HUDEP-2 (cell line): Measurements from ENCODE around the gene LYZL6.

Experiments
- DNase-seq, 76 experiments: peaks; one replicate each; lab custom pipeline; 2025; ENCODE audit not compliant: unreplicated experiment in 76 of 76; lab: John Stamatoyannopoulos, UW

The LYZL6 gene, protein sequence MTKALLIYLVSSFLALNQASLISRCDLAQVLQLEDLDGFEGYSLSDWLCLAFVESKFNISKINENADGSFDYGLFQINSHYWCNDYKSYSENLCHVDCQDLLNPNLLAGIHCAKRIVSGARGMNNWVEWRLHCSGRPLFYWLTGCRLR

DNA sequence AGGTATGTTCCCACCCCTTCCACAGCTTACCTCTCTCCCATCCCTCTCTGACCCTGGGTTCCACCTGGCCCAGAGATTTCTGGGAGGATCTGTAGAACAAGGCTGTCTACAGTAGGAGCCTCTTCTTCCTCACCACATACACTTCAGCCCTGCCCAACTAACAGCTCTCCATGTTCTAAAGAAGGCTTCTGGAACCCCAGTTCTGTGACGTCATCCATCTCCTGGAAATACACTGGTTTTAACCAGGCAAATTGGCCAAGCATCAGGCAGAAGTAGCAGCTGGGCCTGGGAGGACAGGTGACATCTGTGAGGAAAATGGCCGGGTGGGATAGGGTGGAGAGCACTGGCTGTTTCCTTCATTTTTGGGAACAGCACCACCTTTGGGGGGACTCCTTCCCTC lies at the start of gene LYZL6:
Gene LYZL6, minus strand, starts transcription at position 177 of the 400 bp plus-strand sequence. CDS start 4,357 bp downstream, outside the sequence.
- no peak for DNase-seq

GRCh38 chr17:35991075-35991474 lies 47.6 kb upstream of the LYZL6 start:
- no peak for DNase-seq

DNA sequence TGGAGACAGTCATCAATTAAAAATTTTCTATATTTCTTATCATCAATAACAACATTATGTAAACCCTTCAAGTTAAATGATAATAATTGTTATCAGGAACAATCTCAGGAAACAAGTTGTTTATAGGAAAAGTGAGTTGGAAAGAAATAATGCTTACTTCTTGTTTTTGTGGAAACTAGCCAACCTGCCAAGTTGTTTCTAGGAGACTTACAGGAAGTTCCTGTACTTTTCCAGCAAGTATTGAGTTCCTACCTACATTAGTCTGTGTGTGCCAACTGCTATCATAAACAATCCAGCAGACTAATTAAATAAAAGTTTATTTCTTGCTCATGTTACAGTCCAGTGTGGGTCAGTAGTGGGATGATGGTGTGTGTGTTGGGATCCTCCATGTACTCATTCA lies 44.7 kb upstream of the LYZL6 start:
- no peak for DNase-seq

GRCh38 chr17:35986643-35987042 lies 43.1 kb upstream of the LYZL6 start, which contains the start of gene CCL14:
CCL14 (minus strand) TSS chr17:35986729; CDS start chr17:35986649, 80 bp downstream.
- no peak for DNase-seq

- no peak for DNase-seq
These were observed 40.6 kb upstream of the LYZL6 start for GRCh38 chr17:35984140-35984539.

DNA sequence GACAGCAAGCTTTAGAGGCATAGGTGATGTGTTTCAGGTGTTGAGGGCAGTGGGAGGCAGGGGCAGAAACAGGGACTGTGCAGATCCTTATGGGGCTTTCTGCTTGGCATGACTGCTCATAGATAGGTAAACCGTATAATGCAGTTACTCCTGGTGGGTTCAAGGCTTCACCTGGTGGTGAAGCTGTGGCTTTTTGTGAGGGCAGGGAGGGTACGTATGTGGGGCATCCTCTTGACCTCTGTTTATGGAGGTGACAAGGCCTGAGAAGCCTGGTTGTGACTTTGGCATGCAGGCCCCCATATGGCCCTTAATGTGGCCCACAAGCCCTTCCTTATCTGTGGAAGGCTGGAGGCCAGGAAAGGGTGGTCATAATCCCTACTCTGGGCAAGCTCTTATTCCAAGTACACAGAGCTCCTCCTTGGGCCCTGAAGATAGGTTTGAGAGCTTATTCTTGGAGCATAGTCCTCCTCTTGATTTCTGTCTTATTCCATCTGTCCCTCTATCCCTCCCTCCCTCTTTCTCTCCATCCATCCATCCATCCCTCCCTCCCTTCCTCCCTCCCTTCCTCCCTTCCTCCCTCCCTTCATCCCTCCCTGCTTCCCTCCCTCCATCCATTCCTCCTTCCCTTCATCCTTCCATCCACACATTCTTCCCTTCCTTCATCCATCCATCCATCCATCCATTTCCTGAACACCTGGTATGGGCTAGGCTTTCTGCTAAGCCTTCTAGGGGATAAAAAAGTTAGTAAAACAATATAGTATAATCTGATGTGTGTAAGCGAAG lies 39.1 kb upstream of the LYZL6 start:
- no peak for DNase-seq

DNA sequence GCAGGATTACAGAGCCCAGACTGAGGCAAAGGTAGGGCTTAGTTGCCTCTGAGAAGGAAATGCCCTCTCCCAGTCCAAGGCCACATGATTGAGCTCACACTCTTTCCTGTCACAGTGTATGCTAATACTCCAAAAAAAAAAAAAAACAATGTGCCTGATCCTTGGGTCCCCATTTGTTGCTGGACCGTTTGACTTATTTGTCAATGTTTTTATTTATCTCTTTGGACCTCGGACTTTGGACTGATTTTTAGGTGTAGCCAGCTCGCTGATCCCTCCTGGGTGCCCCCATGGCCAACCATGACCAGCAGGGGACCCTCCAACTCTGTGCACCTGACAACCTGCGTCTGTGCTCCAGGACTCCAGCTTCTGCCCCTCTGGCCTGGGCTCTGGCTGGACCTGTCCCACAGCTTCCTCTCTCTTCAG lies 38.4 kb upstream of the LYZL6 start:
- peak in 8 of 76 experiments; percentile 2 to 22 (median 7) for DNase-seq

DNA sequence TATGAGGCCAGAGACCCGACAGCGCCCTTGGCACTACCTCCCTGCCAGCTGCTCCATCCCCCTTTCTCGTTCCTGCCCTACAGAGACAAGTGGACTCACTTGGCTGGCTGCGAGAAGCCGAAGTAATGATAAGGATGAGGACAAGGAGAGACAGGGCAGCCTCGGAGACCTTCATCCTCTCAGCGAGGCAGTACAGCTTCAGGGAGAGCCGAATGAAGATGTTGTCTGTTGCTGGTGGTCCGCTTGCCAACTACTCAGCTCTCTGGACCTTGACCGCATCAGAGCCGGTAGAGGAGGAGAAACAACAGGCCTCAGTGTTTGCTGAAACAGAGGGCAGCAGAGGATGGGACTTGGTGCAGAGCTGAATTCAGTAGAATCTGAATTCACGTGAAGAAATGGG lies 37.7 kb upstream of the LYZL6 start, which contains the start of gene CCL16:
Gene CCL16, minus strand, starts transcription at position 252 of the 400 bp plus-strand sequence. Its CDS starts 77 bp downstream, at position 175.
- DNase-seq, result no peak

DNA sequence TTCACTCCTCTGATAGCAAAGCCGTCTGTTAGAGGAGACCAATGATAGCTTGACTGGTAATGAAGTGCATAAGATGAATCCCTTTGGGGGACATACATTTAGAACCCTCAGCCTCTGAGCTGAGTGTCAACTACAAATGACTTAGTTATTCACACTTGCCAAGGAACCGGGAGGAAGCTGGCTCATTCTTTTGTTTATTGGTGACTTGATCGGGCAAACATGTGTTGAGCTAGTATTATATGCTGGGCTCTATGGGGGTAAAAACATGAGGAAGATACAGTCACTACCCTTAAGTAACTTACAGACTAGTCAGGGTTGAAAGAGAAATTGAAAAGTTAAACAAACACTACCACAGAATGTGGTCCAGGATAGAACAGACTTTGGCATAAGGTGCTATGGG lies 34.8 kb upstream of the LYZL6 start:
- DNase-seq, result no peak

- DNase-seq, result no peak
These were observed 34.0 kb upstream of the LYZL6 start for GRCh38 chr17:35977509-35977908.

DNA sequence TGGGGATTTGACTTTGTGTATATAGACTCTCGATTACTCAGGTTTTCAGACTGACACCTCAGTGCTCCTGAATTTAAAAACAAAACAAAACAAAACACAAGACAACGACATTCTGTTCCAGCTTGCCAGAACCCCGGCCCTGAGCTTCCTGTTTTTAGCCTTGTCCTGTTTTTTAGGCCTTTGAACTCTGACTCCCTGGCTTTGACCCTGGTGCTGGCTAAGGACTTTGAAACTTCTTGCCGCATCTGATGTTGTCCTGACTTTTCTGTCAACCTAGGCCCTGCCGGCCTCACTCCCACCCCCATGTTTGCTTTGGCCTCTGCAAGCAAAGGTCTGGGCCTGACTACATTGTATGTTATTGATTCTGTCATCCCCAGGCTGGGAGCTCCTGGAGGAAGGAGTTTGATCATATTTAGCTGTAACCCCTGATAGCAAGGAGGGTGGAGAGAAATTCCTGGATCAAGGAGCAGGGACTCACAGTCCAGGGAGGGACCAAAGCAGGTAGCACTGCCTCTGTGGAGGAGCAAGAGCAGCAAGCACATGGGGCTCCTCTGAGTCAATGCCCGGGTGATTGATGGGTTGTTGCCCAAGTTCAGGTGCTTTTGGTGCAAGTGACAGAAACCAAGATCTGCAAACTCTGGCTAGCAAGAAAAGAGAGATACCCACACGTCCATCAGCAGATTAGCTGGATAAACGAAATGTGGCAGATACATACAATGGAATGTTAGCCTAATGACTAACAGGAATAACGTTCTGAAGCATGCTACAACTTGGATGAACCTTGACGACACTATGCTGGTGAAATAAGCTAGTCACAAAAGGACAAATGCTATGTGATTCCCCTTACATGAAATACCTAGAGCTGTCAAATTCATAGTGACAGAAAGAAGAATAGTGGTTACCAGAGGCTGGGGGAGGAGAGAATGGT lies 30.1 kb upstream of the LYZL6 start:
- DNase-seq, result no peak

- DNase-seq, result no peak
These were observed 29.4 kb upstream of the LYZL6 start for GRCh38 chr17:35972945-35973332.

- no peak for DNase-seq
These were observed 29.0 kb upstream of the LYZL6 start for GRCh38 chr17:35972535-35972934.

GRCh38 chr17:35972066-35972465 lies 28.6 kb upstream of the LYZL6 start:
- DNase-seq, result no peak

GRCh38 chr17:35969558-35970380 lies 26.3 kb upstream of the LYZL6 start:
- DNase-seq, result peak in 56 of 76 experiments; percentile 2 to 71 (median 39)

- DNase-seq, result no peak
These were observed 25.1 kb upstream of the LYZL6 start for GRCh38 chr17:35968520-35969054.

DNA sequence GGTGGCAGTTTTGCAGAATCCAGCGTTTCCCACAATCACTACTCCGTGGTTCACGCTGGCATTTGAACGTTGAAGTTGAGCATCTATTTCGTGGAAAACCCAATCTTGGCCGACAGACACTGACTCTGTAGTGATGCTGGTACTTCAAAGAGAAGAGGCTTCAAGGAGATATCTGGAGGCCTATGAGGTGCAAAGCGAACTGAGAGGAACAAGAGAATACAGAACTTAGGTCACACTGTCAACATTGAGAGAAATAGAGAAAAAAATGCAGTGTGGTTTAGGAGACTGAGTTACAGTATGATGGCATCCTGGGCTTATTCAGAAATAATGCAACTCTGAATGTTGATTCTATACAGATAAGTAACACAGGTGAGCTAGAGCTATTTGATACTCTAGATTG lies 21.8 kb upstream of the LYZL6 start:
- no peak for DNase-seq

- DNase-seq, result no peak
These were observed 20.1 kb upstream of the LYZL6 start for GRCh38 chr17:35963663-35964062.

DNA sequence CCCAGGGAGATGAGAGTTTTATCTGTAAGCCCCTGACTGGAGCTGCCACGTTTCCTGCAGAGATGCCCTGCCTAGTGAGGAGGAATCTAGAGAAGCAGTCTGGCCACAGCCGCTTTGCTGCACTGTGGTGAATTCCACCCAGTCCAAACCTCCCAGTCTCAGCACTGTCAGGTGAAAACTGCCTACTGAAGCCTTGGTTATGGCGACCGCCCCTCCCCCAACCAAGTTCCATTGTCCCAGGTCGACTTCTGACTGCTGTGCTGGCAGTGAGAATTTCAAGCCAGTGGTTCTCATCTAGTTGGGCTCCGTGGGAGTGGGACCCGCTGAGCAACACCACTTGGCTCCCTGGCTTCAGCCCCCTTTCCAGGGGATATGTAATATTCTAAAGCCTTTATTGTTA lies 10.2 kb upstream of the LYZL6 start:
- no peak for DNase-seq

DNA sequence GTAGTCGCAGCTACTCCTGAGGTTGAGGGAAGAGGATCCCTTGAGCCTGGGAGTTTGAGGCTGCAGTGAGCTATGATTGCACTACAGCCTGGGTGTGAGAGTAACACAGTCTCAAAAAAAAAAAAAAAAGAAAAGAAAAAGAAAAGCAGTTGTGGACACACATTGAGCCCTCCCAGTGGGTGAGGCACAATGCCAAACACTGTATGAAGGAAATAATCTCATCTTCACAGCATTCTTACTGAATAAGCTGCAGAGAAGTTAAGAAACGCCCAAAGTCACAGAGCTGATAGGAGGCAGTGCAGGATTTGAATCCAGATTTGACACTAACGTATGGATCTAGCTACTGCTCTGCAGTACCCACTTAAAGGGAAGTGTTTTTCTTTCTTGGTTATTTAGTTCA lies 5.9 kb upstream of the LYZL6 start:
- peak in 5 of 76 experiments; percentile 2 to 24 (median 10) for DNase-seq
